Chondrocyte (in vitro differentiated cells): ENCODE results near the gene AFDN. TPM values are rescaled to one million over a fixed set of nuclear protein-coding genes. Genes with fewer than 3 reads are reported as not detected.

Experiments used
- DNase-seq: peaks from one replicate; pipeline ENCODE4 v3.0.0; 2021; ENCODE audit warnings: mixed read lengths, low spot score
- H3K27ac Mint-ChIP-seq: one replicate; pipeline ENCODE4 v1.8.0; 2021; ENCODE audit warnings: mild to moderate bottlenecking, moderate library complexity, mixed read lengths; ENCODE audit not compliant: unreplicated experiment
- H3K27me3 Mint-ChIP-seq: 2 replicates; pipeline ENCODE4 v1.8.0; 2021; ENCODE audit warnings: low read depth, mixed read lengths
- H3K36me3 Mint-ChIP-seq: 2 replicates; pipeline ENCODE4 v1.8.0; 2021; ENCODE audit warnings: low read depth, mixed read lengths
- H3K4me1 Mint-ChIP-seq: 2 replicates; pipeline ENCODE4 v1.8.0; 2021; ENCODE audit warnings: low read depth, mild to moderate bottlenecking, mixed read lengths
- H3K4me3 Mint-ChIP-seq: one replicate; pipeline ENCODE4 v1.8.0; 2021; ENCODE audit warnings: mild to moderate bottlenecking, moderate library complexity, mixed read lengths; ENCODE audit not compliant: unreplicated experiment
- H3K9me3 Mint-ChIP-seq: 2 replicates; pipeline ENCODE4 v1.8.0; 2021; ENCODE audit warnings: low read depth, mixed read lengths
- CTCF ChIP-seq: fragments of 200-600 bp; sonication (generic); IDR thresholded peaks from 2 replicates; pipeline ENCODE4 v1.5.0; 2021; ENCODE audit warnings: antibody characterized with exemption, mild to moderate bottlenecking, moderate library complexity
- total RNA-seq: library from RNA; stranded (reverse); gene quantifications from 3 replicates; pipeline ENCODE4 v1.2.1, GENCODE V29; 2021

The AFDN gene
- total RNA-seq, 1 donor from 2014 or later, result 45.8 TPM

- no peak for TF ChIP-seq CTCF
- Mint-ChIP-seq H3K4me3 (no peak overlapping the region), H3K27ac (no peak overlapping the region), H3K36me3 (peaks cover 1% of the 10 kb centered on the region), H3K4me1 (peaks cover 18% of the 10 kb centered on the region), H3K9me3 (no peaks in the 10 kb centered on the region), H3K27me3 (no peaks in the 10 kb centered on the region)
- DNase-seq, result no peak
Observed at GRCh38 chr6:167937301-167937700, 110.6 kb downstream of the AFDN start.

GRCh38 chr6:167937948-167938911 lies 111.5 kb downstream of the AFDN start:
- Mint-ChIP-seq H3K9me3 (no peaks in the 10 kb centered on the region), H3K36me3 (peaks cover 4% of the 10 kb centered on the region), H3K4me3 (no peak overlapping the region), H3K4me1 (peaks cover 12% of the 10 kb centered on the region), H3K27me3 (no peaks in the 10 kb centered on the region), H3K27ac (no peak overlapping the region)
- DNase-seq, result no peak
- TF ChIP-seq CTCF, result no peak

- Mint-ChIP-seq H3K27ac (no peak overlapping the region), H3K36me3 (peaks cover 6% of the 10 kb centered on the region), H3K4me1 (peaks cover 1% of the 10 kb centered on the region), H3K27me3 (no peaks in the 10 kb centered on the region), H3K4me3 (no peak overlapping the region), H3K9me3 (no peaks in the 10 kb centered on the region)
- TF ChIP-seq CTCF, result no peak
- no peak for DNase-seq
Observed at GRCh38 chr6:167941822-167942221, 115.1 kb downstream of the AFDN start.

- Mint-ChIP-seq H3K4me1 (peaks cover 12% of the 10 kb centered on the region), H3K27me3 (no peaks in the 10 kb centered on the region), H3K36me3 (peaks cover 12% of the 10 kb centered on the region), H3K4me3 (no peak overlapping the region), H3K27ac (no peak overlapping the region), H3K9me3 (no peaks in the 10 kb centered on the region)
- no peak for DNase-seq
- no peak for TF ChIP-seq CTCF
Observed at GRCh38 chr6:167944130-167944529, 117.4 kb downstream of the AFDN start.

- DNase-seq, result no peak
- Mint-ChIP-seq H3K9me3 (no peaks in the 10 kb centered on the region), H3K27ac (no peak overlapping the region), H3K4me1 (peaks cover 21% of the 10 kb centered on the region), H3K27me3 (no peaks in the 10 kb centered on the region), H3K36me3 (peaks cover 24% of the 10 kb centered on the region), H3K4me3 (no peak overlapping the region)
- no peak for TF ChIP-seq CTCF
Observed at GRCh38 chr6:167946007-167946406, 119.3 kb downstream of the AFDN start.
